Upper lobe of right lung (tissue), 1 donor: ENCODE results near the gene SDR42E1. TPM values are rescaled to one million over a fixed set of nuclear protein-coding genes. Genes with fewer than 3 reads are reported as not detected.

ENCODE experiments used
- ATAC-seq: fragments of 200-7000 bp; cut with Tn5 transposase; one replicate; pipeline ENCODE4 v1.9.1; 2020; ENCODE audit warnings: mild to moderate bottlenecking, moderate library complexity
- DNase-seq: peaks from one replicate; pipeline ENCODE4 v3.0.0-alpha.2; 2020
- H3K27ac ChIP-seq: fragments of 200-600 bp; one replicate; pipeline ENCODE4 v1.8.0; 2022
- H3K27me3 ChIP-seq: fragments of 200-600 bp; one replicate; pipeline ENCODE4 v1.8.0; 2022; ENCODE audit warnings: mild to moderate bottlenecking
- H3K36me3 ChIP-seq: fragments of 200-600 bp; one replicate; pipeline ENCODE4 v1.8.0; 2022
- H3K4me1 ChIP-seq: fragments of 200-600 bp; one replicate; pipeline ENCODE4 v1.8.0; 2022
- H3K4me3 ChIP-seq: fragments of 200-600 bp; one replicate; pipeline ENCODE4 v1.8.0; 2022; ENCODE audit warnings: mild to moderate bottlenecking
- H3K9me3 ChIP-seq: fragments of 200-600 bp; one replicate; pipeline ENCODE4 v1.8.0; 2022
- CTCF ChIP-seq: fragments of 200-600 bp; IDR thresholded peaks from one replicate; pipeline ENCODE4 v1.8.0; 2022; ENCODE audit warnings: antibody characterized with exemption
- intact Hi-C: fragments of 100-400 bp; cut with DNase I; formaldehyde crosslinking; loops from one replicate; pipeline ENCODE4 v1.11.0; 2022
- total RNA-seq: library from RNA; stranded (reverse); fragmentation: NEBNext Ultra II Directional; extraction: Animal tissue kit (Norgen Biotek cat#: 25700); gene quantifications from one replicate; pipeline ENCODE4 v1.2.1, GENCODE V29; 2021
- donor health status: DM: no; HTN: yes; CAD: no; lungs with severe emphysema.

Gene SDR42E1
- total RNA-seq, 1 donor from 2014 or later, result 6.5 TPM

GRCh38 chr16:81951564-81951963, 59.7 kb downstream of the SDR42E1 start:
- H3K36me3 ChIP-seq, result peaks cover 25% of the 10 kb centered on the region
- no peak for DNase-seq
- H3K27ac ChIP-seq, result no peak overlapping the region
- no peak for ATAC-seq
- intact Hi-C loops, result no loop called here
- H3K4me1 ChIP-seq, result no peaks in the 10 kb centered on the region
- TF ChIP-seq CTCF, result no peak
- no peak overlapping the region for H3K4me3 ChIP-seq
- H3K27me3 ChIP-seq, result no peaks in the 10 kb centered on the region
- peaks cover 8% of the 10 kb centered on the region for H3K9me3 ChIP-seq

- no peak for TF ChIP-seq CTCF
- Histone ChIP-seq H3K27ac (no peak overlapping the region), H3K27me3 (no peaks in the 10 kb centered on the region), H3K4me3 (no peak overlapping the region), H3K36me3 (peaks cover 38% of the 10 kb centered on the region), H3K4me1 (no peaks in the 10 kb centered on the region), H3K9me3 (peaks cover under 1% of the 10 kb centered on the region)
- ATAC-seq, result no peak
- DNase-seq, result no peak
- intact Hi-C loops, result no loop called here
Observed at GRCh38 chr16:81946206-81946605, 65.1 kb downstream of the SDR42E1 start.

GRCh38 chr16:81945665-81946064, 65.6 kb downstream of the SDR42E1 start:
- H3K36me3 ChIP-seq, result peaks cover 38% of the 10 kb centered on the region

GRCh38 chr16:81942007-81942601, 69.2 kb downstream of the SDR42E1 start:
- no peak for TF ChIP-seq CTCF
- ATAC-seq, result no peak
- H3K27me3 ChIP-seq, result no peaks in the 10 kb centered on the region
- no peak for DNase-seq
- peaks cover 18% of the 10 kb centered on the region for H3K36me3 ChIP-seq
- no peak overlapping the region for H3K27ac ChIP-seq
- H3K4me3 ChIP-seq, result no peak overlapping the region
- H3K4me1 ChIP-seq, result no peaks in the 10 kb centered on the region
- no peaks in the 10 kb centered on the region for H3K9me3 ChIP-seq
- intact Hi-C loops, result no loop called here

More at GRCh38 chr16:81945665-81946064, 65.6 kb downstream of the SDR42E1 start:
- ATAC-seq (no peak), DNase-seq (no peak)
- Histone ChIP-seq H3K27me3 (no peaks in the 10 kb centered on the region), H3K27ac (no peak overlapping the region), H3K4me3 (no peak overlapping the region), H3K9me3 (no peaks in the 10 kb centered on the region), H3K4me1 (no peaks in the 10 kb centered on the region)
- intact Hi-C loops, result no loop called here
- no peak for TF ChIP-seq CTCF

GRCh38 chr16:81940781-81941560, 70.3 kb downstream of the SDR42E1 start:
- Histone ChIP-seq H3K4me3 (no peak overlapping the region), H3K36me3 (peaks cover 17% of the 10 kb centered on the region), H3K27ac (no peak overlapping the region), H3K4me1 (no peaks in the 10 kb centered on the region), H3K27me3 (no peaks in the 10 kb centered on the region), H3K9me3 (no peaks in the 10 kb centered on the region)
- TF ChIP-seq CTCF, result peak; percentile 58
- intact Hi-C loops, result no loop called here
- DNase-seq, result no peak
- ATAC-seq, result peak; percentile 27
